ENCODE results near the gene G6PC3. TPM values are rescaled to one million over a fixed set of nuclear protein-coding genes. Genes with fewer than 3 reads are reported as not detected.
"Not testable (repeated sequence)": the region's sequence is repeated elsewhere in the genome, so short reads cannot be mapped to it uniquely, and the experiment has no call there.

The G6PC3 gene
- total and polyA plus RNA-seq, 5 donors from 2014 or later, result 10.7 to 21.5 (median 15.6) TPM

DNA sequence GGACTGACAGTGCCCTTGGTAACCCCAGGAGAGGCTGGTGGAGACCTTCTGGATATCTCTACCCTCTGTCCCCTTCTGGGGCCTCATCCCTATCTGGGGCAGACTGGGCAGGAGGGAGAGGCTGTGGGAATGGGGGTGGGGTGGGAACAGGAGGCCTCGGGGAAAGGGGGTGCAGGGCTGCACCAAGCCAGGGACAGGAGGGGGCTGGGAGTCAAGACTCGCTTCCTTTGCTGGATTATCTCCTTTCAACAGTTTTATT lies 24.8 kb downstream of the G6PC3 start:
- H3K4me1 Mint-ChIP-seq, result peaks cover 0 to 7% (median 3%) of the 10 kb centered on the region in 4 donors
- H3K27me3 Mint-ChIP-seq, result no peaks in the 10 kb centered on the region
- peaks cover 7% of the 10 kb centered on the region for H3K4me1 ChIP-seq (ENCODE audit: control insufficient read depth, insufficient read depth, low read length, poor library complexity, severe bottlenecking)
- H3K36me3 ChIP-seq (ENCODE audit: control insufficient read depth, insufficient read depth, low read length), result peaks cover 15% of the 10 kb centered on the region
- no peaks in the 10 kb centered on the region for H3K9me3 Mint-ChIP-seq
- H3K9me3 ChIP-seq (ENCODE audit: control insufficient read depth in 2 of 2, low read length in 2 of 2), result no peaks in the 10 kb centered on the region
- H3K27me3 ChIP-seq (ENCODE audit: control insufficient read depth, insufficient read depth, low read length), result no peaks in the 10 kb centered on the region
- peak overlapping the region in 1 of 3 donors; percentile 34 for H3K27ac Mint-ChIP-seq
- ATAC-seq (ENCODE audit: low read depth in 2 of 2) (no peak), DNase-seq (no peak)
- no peak overlapping the region for H3K4me3 Mint-ChIP-seq
- H3K36me3 Mint-ChIP-seq, result peaks cover 4% of the 10 kb centered on the region
- no peak overlapping the region for H3K27ac ChIP-seq (ENCODE audit: insufficient read depth, low read length, poor library complexity, severe bottlenecking)
- no peak overlapping the region for H3K4me3 ChIP-seq (ENCODE audit: low read depth, low read length)

DNA sequence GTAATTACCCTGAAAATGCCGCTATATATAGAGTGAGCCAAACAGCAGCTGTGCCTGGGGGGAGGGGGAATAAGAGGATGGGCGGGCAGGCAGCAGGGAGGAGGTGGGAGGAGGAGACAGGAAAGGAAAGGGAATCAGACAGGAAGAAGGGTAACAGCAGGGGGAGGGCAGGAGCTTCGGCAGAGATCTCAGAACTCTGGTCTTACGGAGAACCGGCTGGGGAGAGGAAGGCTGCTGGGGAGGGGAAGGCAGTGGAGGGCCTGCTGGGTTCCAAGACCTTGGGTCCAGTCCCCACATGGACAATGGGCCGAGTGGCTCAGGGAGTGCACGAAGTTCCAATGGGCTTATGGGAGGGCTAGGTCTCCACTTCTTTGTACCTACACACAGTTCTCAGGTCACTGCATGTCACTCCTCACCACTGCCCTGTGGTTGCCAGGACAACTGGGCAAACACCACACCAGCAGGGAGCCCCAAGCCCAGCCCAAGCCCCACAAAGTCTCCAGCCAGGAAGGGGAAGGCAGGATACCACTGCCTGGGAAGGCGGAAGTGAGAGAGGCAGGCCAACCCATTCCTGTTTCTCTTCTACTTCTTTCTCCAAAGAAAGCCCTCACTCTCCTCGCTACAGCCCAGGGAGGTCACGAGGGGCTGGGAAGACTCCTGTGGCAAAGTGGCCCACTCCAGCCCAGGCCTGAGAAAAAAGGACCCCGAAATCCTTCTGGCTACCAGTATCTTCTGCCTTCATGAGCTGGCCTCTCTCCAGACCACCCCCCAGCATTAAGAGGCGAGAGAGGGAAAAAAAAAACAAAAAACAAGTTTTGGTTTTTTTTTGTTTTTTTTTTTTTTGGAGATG lies 25.3 kb downstream of the G6PC3 start:
- Mint-ChIP-seq H3K4me3 (no peak overlapping the region), H3K9me3 (no peaks in the 10 kb centered on the region), H3K27me3 (no peaks in the 10 kb centered on the region), H3K27ac (no peak overlapping the region), H3K4me1 (peaks cover 0 to 7% (median 3%) of the 10 kb centered on the region in 4 donors), H3K36me3 (peaks cover 4% of the 10 kb centered on the region)
- Histone ChIP-seq H3K4me3 (ENCODE audit: low read depth, low read length) (no peak overlapping the region), H3K36me3 (ENCODE audit: control insufficient read depth, insufficient read depth, low read length) (peaks cover 14% of the 10 kb centered on the region), H3K9me3 (ENCODE audit: control insufficient read depth in 2 of 2, low read length in 2 of 2) (no peaks in the 10 kb centered on the region), H3K4me1 (ENCODE audit: control insufficient read depth, insufficient read depth, low read length, poor library complexity, severe bottlenecking) (peaks cover 7% of the 10 kb centered on the region), H3K27me3 (ENCODE audit: control insufficient read depth, insufficient read depth, low read length) (no peaks in the 10 kb centered on the region), H3K27ac (ENCODE audit: insufficient read depth, low read length, poor library complexity, severe bottlenecking) (no peak overlapping the region)
- DNase-seq (no peak), ATAC-seq (ENCODE audit: low read depth in 2 of 2) (no peak)

GRCh38 chr17:44097110-44097958 lies 26.8 kb downstream of the G6PC3 start:
- Histone ChIP-seq H3K4me3 (ENCODE audit: low read depth, low read length) (no peak overlapping the region), H3K9me3 (ENCODE audit: control insufficient read depth in 2 of 2, low read length in 2 of 2) (no peaks in the 10 kb centered on the region), H3K36me3 (ENCODE audit: control insufficient read depth, insufficient read depth, low read length) (peaks cover 2% of the 10 kb centered on the region), H3K27ac (ENCODE audit: insufficient read depth, low read length, poor library complexity, severe bottlenecking) (no peak overlapping the region), H3K4me1 (ENCODE audit: control insufficient read depth, insufficient read depth, low read length, poor library complexity, severe bottlenecking) (peaks cover 7% of the 10 kb centered on the region), H3K27me3 (ENCODE audit: control insufficient read depth, insufficient read depth, low read length) (no peaks in the 10 kb centered on the region)
- Mint-ChIP-seq H3K9me3 (no peaks in the 10 kb centered on the region), H3K27me3 (no peaks in the 10 kb centered on the region), H3K27ac (no peak overlapping the region), H3K36me3 (no peaks in the 10 kb centered on the region), H3K4me3 (no peak overlapping the region), H3K4me1 (peaks cover 0 to 7% (median 3%) of the 10 kb centered on the region in 4 donors)
- ATAC-seq (ENCODE audit: low read depth in 2 of 2), result no peak
- DNase-seq, result no peak

DNA sequence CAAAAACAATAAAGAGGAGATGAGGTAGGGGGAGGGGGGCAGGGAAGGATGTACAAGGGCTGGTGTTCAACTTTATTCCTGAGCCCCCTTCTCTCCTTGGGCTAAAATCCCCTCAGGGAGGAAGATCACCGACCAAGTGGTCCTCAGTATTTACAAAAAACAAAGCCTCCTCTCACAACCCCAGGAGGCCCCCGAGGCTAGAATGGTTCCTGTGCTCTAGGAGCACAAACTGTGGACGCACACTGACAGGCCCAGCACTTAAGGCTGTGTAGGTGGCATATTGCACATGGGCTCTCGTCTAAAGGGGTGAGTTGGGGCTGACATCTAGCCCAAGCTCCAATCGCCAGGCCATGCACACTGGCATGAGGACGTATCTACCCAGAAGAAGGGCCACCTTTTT lies 31.3 kb downstream of the G6PC3 start:
- not testable (repeated sequence) for H3K27me3 ChIP-seq (ENCODE audit: control insufficient read depth, insufficient read depth, low read length); H3K9me3 ChIP-seq (ENCODE audit: control insufficient read depth in 2 of 2, low read length in 2 of 2); H3K4me3 Mint-ChIP-seq; H3K4me1 ChIP-seq (ENCODE audit: control insufficient read depth, insufficient read depth, low read length, poor library complexity, severe bottlenecking); H3K27ac ChIP-seq (ENCODE audit: insufficient read depth, low read length, poor library complexity, severe bottlenecking); H3K27ac Mint-ChIP-seq; H3K4me3 ChIP-seq (ENCODE audit: low read depth, low read length); H3K36me3 ChIP-seq (ENCODE audit: control insufficient read depth, insufficient read depth, low read length); H3K4me1 Mint-ChIP-seq; DNase-seq; ATAC-seq (ENCODE audit: low read depth in 2 of 2); H3K9me3 Mint-ChIP-seq; H3K36me3 Mint-ChIP-seq; H3K27me3 Mint-ChIP-seq

- Histone ChIP-seq H3K4me3 (ENCODE audit: low read depth, low read length) (no peak overlapping the region), H3K4me1 (ENCODE audit: control insufficient read depth, insufficient read depth, low read length, poor library complexity, severe bottlenecking) (no peaks in the 10 kb centered on the region), H3K36me3 (ENCODE audit: control insufficient read depth, insufficient read depth, low read length) (no peaks in the 10 kb centered on the region), H3K9me3 (ENCODE audit: control insufficient read depth in 2 of 2, low read length in 2 of 2) (no peaks in the 10 kb centered on the region), H3K27me3 (ENCODE audit: control insufficient read depth, insufficient read depth, low read length) (no peaks in the 10 kb centered on the region), H3K27ac (ENCODE audit: insufficient read depth, low read length, poor library complexity, severe bottlenecking) (no peak overlapping the region)
- H3K4me1 Mint-ChIP-seq, result peaks cover 0 to 2% (median 0%) of the 10 kb centered on the region in 4 donors
- no peaks in the 10 kb centered on the region for H3K9me3 Mint-ChIP-seq
- no peaks in the 10 kb centered on the region for H3K36me3 Mint-ChIP-seq
- ATAC-seq (ENCODE audit: low read depth in 2 of 2), result no peak
- DNase-seq, result no peak
- peak overlapping the region in 1 of 3 donors; percentile 55 for H3K27ac Mint-ChIP-seq
- no peak overlapping the region for H3K4me3 Mint-ChIP-seq
- H3K27me3 Mint-ChIP-seq, result no peaks in the 10 kb centered on the region
Observed at GRCh38 chr17:44102849-44103622, 32.5 kb downstream of the G6PC3 start.

GRCh38 chr17:44105483-44105882 lies 34.9 kb downstream of the G6PC3 start:
- no peaks in the 10 kb centered on the region for H3K36me3 Mint-ChIP-seq
- no peaks in the 10 kb centered on the region for H3K36me3 ChIP-seq (ENCODE audit: control insufficient read depth, insufficient read depth, low read length)
- H3K27ac ChIP-seq (ENCODE audit: insufficient read depth, low read length, poor library complexity, severe bottlenecking), result no peak overlapping the region
- H3K27ac Mint-ChIP-seq, result no peak overlapping the region
- DNase-seq (no peak), ATAC-seq (ENCODE audit: low read depth in 2 of 2) (no peak)
- H3K9me3 Mint-ChIP-seq, result no peaks in the 10 kb centered on the region
- no peaks in the 10 kb centered on the region for H3K4me1 ChIP-seq (ENCODE audit: control insufficient read depth, insufficient read depth, low read length, poor library complexity, severe bottlenecking)
- H3K4me3 ChIP-seq (ENCODE audit: low read depth, low read length), result no peak overlapping the region
- H3K27me3 ChIP-seq (ENCODE audit: control insufficient read depth, insufficient read depth, low read length), result no peaks in the 10 kb centered on the region
- no peaks in the 10 kb centered on the region for H3K27me3 Mint-ChIP-seq
- no peaks in the 10 kb centered on the region for H3K9me3 ChIP-seq (ENCODE audit: control insufficient read depth in 2 of 2, low read length in 2 of 2)
- H3K4me1 Mint-ChIP-seq, result peaks cover 0 to 2% (median 0%) of the 10 kb centered on the region in 4 donors
- no peak overlapping the region for H3K4me3 Mint-ChIP-seq

DNA sequence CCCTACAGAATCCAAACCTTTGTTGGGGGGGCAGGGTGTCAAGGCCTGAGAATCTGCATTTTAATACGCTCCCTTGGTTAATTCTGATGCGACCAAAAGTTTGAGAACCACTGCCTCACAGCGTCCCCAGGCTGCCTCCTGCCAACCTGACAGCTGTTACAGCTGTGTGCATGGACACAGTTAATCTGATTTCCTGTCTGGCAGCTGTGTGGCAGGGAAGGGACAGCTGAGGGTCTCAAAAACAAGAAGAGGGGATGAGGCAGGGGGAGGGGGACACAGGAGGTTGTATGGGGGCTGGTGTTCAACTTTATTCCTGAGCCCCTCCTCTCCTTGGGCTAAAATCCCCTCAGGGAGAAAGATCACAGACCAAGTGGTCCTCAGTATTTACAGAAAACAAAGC lies 35.4 kb downstream of the G6PC3 start:
- DNase-seq (no peak), ATAC-seq (ENCODE audit: low read depth in 2 of 2) (no peak)
- Mint-ChIP-seq H3K4me3 (no peak overlapping the region), H3K27ac (no peak overlapping the region), H3K9me3 (no peaks in the 10 kb centered on the region), H3K4me1 (peaks cover 0 to 4% (median 0%) of the 10 kb centered on the region in 4 donors), H3K36me3 (no peaks in the 10 kb centered on the region), H3K27me3 (no peaks in the 10 kb centered on the region)
- H3K36me3 ChIP-seq (ENCODE audit: control insufficient read depth, insufficient read depth, low read length), result no peaks in the 10 kb centered on the region
- no peaks in the 10 kb centered on the region for H3K9me3 ChIP-seq (ENCODE audit: control insufficient read depth in 2 of 2, low read length in 2 of 2)
- no peak overlapping the region for H3K27ac ChIP-seq (ENCODE audit: insufficient read depth, low read length, poor library complexity, severe bottlenecking)
- peaks cover 4% of the 10 kb centered on the region for H3K4me1 ChIP-seq (ENCODE audit: control insufficient read depth, insufficient read depth, low read length, poor library complexity, severe bottlenecking)
- H3K4me3 ChIP-seq (ENCODE audit: low read depth, low read length), result no peak overlapping the region
- no peaks in the 10 kb centered on the region for H3K27me3 ChIP-seq (ENCODE audit: control insufficient read depth, insufficient read depth, low read length)

Measured in CD4-positive, CD25-positive, alpha-beta regulatory T cell (primary cell).